Myocyte (in vitro differentiated cells): ENCODE results near the gene ASTN2. TPM values are rescaled to one million over a fixed set of nuclear protein-coding genes. Genes with fewer than 3 reads are reported as not detected.
"Not testable (repeated sequence)": the region's sequence is repeated elsewhere in the genome, so short reads cannot be mapped to it uniquely, and the experiment has no call there.

Experiments used
- DNase-seq: peaks from one replicate; pipeline ENCODE4 v3.0.0-alpha.2; 2012; ENCODE audit warnings: low read depth
- total RNA-seq: library from RNA; depleted of rRNA; stranded (reverse); fragments of >200 nt; gene quantifications from 2 replicates; pipeline ENCODE4 v1.2.3, GENCODE V29; 2014

ASTN2 gene
- total RNA-seq, 1 donor from 2014 or later: 25.3 TPM

- DNase-seq: peak; percentile 97
Measured at GRCh38 chr9:117081641-117082317, 333.1 kb downstream of the ASTN2 start.

- peak; percentile 92 for DNase-seq
Measured at GRCh38 chr9:117080765-117081390, 334.0 kb downstream of the ASTN2 start.

- no peak for DNase-seq
Measured at GRCh38 chr9:117076571-117077290, 338.1 kb downstream of the ASTN2 start.

- no peak for DNase-seq
Measured at GRCh38 chr9:117075636-117076035, 339.2 kb downstream of the ASTN2 start.

GRCh38 chr9:117074784-117075520 is 339.9 kb downstream of the ASTN2 start:
- no peak for DNase-seq

DNA sequence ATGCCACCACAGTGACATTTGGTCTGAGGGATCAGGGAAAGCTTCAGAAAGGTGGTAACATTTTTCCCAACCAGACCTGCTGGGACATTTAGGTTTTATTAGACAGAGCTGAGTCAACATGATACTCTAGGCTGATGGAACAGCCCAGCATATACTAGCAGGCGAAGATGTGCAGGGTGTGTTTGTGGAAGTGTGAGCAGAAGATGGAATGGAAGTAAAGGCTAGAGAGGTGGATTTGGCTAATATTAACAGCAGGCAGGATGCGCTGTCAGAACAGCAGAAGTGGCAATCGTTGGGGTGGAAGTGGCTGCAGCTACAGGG is 340.6 kb downstream of the ASTN2 start:
- DNase-seq: no peak

DNA sequence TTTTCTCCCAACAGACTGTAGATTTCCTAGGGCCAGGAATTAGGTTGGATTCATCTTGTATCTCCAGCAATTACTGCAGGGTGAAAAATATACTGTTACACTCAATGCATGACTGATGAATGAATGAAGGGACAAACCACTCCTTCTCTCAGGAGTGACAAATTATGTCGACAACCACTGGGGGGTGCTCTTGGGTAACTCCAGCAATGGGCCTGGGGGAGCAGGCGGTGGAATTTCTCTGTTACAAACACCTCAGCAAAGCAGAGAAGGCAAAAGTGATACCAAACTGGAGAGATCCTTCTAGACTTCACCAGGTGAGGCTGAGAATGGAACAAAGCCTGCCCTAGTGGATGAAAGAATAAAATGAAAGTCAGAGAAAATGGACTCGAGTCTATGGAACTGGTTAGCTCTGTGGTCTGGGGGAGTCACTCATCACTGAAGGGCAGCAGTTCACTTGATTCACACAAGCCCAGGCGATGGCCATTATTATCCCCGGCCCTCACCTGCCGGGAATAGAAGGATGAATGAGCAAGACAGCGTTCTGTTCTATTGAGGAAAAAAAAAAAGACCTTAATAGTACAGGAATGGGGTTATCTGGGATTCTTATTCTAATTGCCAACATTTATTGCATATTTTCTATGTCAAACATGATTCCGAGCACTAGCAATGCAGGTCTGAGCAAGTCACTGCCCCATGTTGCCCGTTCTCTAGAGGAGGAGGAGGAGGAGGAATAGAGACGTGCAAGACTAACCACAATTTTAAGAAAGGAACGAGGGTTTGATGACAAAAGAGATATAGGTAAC is 341.1 kb downstream of the ASTN2 start:
- peak; percentile 67 for DNase-seq

- no peak for DNase-seq
Measured at GRCh38 chr9:117073071-117073470, 341.8 kb downstream of the ASTN2 start.

DNA sequence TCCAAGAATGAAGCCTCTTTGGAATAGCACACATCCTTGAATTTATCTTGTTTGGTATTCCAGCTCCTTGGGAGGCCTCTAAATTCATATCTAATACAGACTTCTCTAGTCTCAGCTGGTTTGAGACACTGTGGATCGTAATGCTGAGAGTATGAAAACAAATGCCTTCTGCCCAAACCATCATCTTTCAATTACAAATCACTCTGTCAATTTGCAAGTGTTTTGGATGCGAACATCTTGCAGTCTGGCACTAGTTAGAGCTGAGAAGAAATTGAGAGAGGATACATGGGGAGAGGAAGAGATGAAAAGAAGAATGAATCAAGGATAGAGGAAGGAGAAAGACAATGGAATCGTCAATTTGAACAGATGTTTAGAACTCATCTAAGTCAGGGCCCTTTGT is 342.6 kb downstream of the ASTN2 start:
- DNase-seq: no peak

DNA sequence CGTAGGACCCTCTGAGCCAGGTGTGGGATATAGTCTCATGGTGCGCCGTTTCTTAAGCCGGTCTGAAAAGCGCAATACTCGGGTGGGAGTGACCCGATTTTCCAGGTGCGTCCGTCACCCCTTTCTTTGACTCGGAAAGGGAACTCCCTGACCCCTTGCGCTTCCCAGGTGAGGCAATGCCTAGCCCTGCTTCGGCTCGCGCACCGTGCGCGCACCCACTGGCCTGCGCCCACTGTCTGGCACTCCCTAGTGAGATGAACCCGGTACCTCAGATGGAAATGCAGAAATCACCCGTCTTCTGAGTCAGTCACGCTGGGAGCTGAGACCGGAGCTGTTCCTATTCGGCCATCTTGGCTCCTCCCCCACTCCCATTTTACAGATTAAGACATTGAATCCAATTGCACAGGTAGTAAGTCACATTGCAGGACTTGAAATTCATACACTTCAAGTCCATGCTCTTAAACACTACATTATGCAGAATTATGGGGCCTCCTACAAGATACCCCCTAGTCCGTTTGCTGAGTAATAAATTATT is 343.1 kb downstream of the ASTN2 start:
- DNase-seq: not testable (repeated sequence)

DNA sequence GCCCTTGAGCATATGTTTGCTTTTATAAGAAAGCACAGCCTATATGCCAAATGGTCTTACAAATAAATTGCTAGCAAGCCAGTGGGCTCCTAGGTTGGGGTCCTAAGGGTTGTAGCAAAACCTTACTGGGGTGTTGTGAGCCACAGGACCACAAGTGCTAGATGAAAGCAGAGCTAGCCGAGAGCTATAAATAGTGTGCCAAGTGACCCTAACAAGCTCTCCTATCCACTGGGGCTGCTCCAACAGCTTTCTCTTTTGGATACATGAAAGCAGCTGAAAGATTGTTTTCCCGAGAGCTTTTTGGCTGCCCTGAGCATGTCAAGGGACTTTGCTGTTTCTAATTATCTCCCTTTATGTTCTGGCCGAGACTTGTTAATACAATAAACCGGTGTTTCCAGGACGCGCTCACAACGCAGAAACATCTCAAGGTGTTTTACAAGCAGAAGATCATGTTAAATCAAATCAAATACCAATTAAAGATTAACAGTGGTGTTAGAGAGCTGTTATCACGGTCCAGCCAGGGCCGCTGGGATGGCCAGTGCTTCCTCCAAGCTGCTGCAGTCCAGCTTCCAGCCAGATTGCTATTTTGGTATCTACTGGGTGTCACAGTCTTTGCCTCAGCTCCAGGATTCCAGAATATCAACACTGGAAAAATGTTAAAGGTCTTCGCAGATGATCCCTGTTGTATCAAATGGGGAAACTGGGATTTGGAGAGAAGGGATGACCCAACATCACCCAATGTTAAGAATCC is 351.0 kb downstream of the ASTN2 start:
- peak; percentile 73 for DNase-seq

DNA sequence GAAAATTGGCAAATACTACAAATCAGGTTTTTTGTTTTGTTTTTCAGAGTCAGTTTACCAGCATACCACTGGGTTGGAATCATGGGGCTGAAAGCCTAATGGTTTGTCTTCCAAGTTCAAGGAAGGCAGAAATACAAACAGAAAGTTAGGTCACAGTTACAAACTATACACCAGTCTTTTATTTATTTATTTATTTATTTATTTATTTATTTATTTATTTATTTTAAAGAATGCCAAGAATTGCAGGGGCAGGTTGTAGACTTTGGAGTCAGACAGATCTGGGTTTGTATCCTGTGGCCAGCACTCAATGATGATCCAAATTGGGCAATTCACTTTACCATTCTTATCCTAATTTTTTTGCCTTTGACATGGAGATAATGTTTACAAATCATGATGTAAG is 353.9 kb downstream of the ASTN2 start:
- no peak for DNase-seq

GRCh38 chr9:117050007-117050406 is 364.9 kb downstream of the ASTN2 start:
- no peak for DNase-seq

DNA sequence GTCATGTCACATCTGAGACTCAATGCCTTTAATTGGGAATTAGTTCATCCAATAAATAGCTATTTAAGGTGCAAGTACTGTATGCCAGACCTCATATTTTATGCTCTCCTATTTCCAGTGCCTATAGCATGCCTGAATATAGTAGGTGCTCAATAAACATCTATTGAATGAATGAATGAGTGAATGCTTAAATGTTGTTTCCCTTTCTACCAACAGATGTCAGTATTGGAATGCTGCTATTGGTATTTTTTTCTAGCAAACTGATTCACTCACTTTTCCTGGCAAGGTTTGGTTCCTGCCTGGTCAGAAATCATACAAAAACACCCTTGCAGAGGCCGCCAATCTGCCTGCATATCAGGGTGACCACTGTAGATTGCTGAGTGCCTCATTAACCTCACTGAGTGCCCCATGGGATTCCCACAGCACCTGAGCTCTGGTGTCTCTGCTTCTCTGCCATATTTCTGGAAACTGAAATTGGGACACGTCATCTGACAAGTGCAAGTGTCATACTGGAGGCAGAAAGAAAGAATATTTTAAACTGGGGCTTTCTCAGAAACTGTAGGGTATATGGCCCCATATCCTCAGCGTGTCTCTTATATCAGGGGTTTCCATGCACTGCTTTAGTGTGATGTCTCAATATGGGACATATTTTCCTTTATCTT is 368.1 kb downstream of the ASTN2 start:
- DNase-seq: peak; percentile 17

- DNase-seq: no peak
Measured at GRCh38 chr9:117044241-117044640, 370.6 kb downstream of the ASTN2 start.

GRCh38 chr9:117043159-117043558 is 371.7 kb downstream of the ASTN2 start:
- no peak for DNase-seq

GRCh38 chr9:117035546-117035945 is 379.3 kb downstream of the ASTN2 start:
- DNase-seq: no peak

GRCh38 chr9:117034866-117035265 is 380.0 kb downstream of the ASTN2 start:
- DNase-seq: peak; percentile 64

- peak; percentile 67 for DNase-seq
Measured at GRCh38 chr9:117030254-117030768, 384.5 kb downstream of the ASTN2 start.
